C4-2B (cell line): ENCODE measurements around the gene GALNT13.

Source experiments
- H3K27ac ChIP-seq: fragments of 450-650 bp; 2 replicates; pipeline ENCODE4 v1.5.1; 2017
- CTCF ChIP-seq: fragments of 450-650 bp; conservative IDR thresholded peaks from 2 replicates; pipeline ENCODE4 v1.5.1; 2017; ENCODE audit warnings: mild to moderate bottlenecking
- ZFX ChIP-seq: fragments of 450-650 bp; IDR thresholded peaks from 2 replicates; pipeline ENCODE4 v1.6.1; 2017

GALNT13 gene

GRCh38 chr2:154182008-154182407, 310.3 kb downstream of the GALNT13 start:
- no peak overlapping the region for H3K27ac ChIP-seq
- TF ChIP-seq CTCF: no peak
- no peak for TF ChIP-seq ZFX

GRCh38 chr2:154187948-154188347, 316.2 kb downstream of the GALNT13 start:
- TF ChIP-seq CTCF (no peak), ZFX (no peak)
- no peak overlapping the region for H3K27ac ChIP-seq

- no peak overlapping the region for H3K27ac ChIP-seq
- TF ChIP-seq CTCF (no peak), ZFX (no peak)
Observed at GRCh38 chr2:154189953-154190352, 318.2 kb downstream of the GALNT13 start.

GRCh38 chr2:154193246-154193645, 321.5 kb downstream of the GALNT13 start:
- H3K27ac ChIP-seq: no peak overlapping the region
- no peak for TF ChIP-seq CTCF
- TF ChIP-seq ZFX: no peak

- H3K27ac ChIP-seq: no peak overlapping the region
- TF ChIP-seq CTCF (no peak), ZFX (no peak)
Observed at GRCh38 chr2:154194909-154195643, 323.4 kb downstream of the GALNT13 start.

GRCh38 chr2:154195644-154196195, 324.0 kb downstream of the GALNT13 start:
- TF ChIP-seq ZFX: no peak
- TF ChIP-seq CTCF: no peak
- no peak overlapping the region for H3K27ac ChIP-seq

- no peak overlapping the region for H3K27ac ChIP-seq
- TF ChIP-seq ZFX: no peak
- TF ChIP-seq CTCF: no peak
Observed at GRCh38 chr2:154198866-154199265, 327.1 kb downstream of the GALNT13 start.
